ENCODE data around the gene ABCB9. TPM values are rescaled to one million over a fixed set of nuclear protein-coding genes. Genes with fewer than 3 reads are reported as not detected.

The ABCB9 gene
- total and polyA plus RNA-seq, 4 donors: 2.7 to 7.5 (median 4.8) TPM

- ATAC-seq (ENCODE audit: insufficient read depth, low FRiP score) (no peak), DNase-seq (no peak)
- Histone ChIP-seq H3K4me3 (no peak overlapping the region), H3K9me3 (ENCODE audit: control insufficient read depth in 4 of 4, insufficient read depth in 3 of 4, low read length in 3 of 4) (no peaks in the 10 kb centered on the region), H3K27ac (ENCODE audit: low read depth in 1 of 2, low read length in 1 of 2) (peak overlapping the region; percentile 73 to 90), H3K36me3 (ENCODE audit: control insufficient read depth in 4 of 4, insufficient read depth in 4 of 4, low read length in 4 of 4) (no peaks in the 10 kb centered on the region), H3K4me1 (ENCODE audit: control insufficient read depth in 5 of 5, insufficient read depth in 5 of 5, low read length in 5 of 5) (peaks cover 24 to 36% (median 35%) of the 10 kb centered on the region in 5 donors), H3K27me3 (ENCODE audit: control insufficient read depth in 3 of 3, insufficient read depth in 3 of 3, low read length in 2 of 3) (no peaks in the 10 kb centered on the region), H3K9ac (ENCODE audit: insufficient read depth in 1 of 2, low read length in 2 of 2) (no peak overlapping the region)
- 54 to 65% methylated on average over 5 of the region's 5 CpGs for WGBS, 2 donors
- TF ChIP-seq CTCF (IDR thresholded peaks at IDR 0.05; ENCODE audit: control extremely low read depth, extremely low read depth): no peak
Measured at GRCh38 chr12:122887819-122888212, 78.4 kb downstream of the ABCB9 start.

GRCh38 chr12:122886851-122887818, 79.1 kb downstream of the ABCB9 start:
- no peak for TF ChIP-seq CTCF (IDR thresholded peaks at IDR 0.05; ENCODE audit: control extremely low read depth, extremely low read depth)
- Histone ChIP-seq H3K4me3 (no peak overlapping the region), H3K9me3 (ENCODE audit: control insufficient read depth in 4 of 4, insufficient read depth in 3 of 4, low read length in 3 of 4) (no peaks in the 10 kb centered on the region), H3K4me1 (ENCODE audit: control insufficient read depth in 5 of 5, insufficient read depth in 5 of 5, low read length in 5 of 5) (peaks cover 21 to 36% (median 31%) of the 10 kb centered on the region in 5 donors), H3K36me3 (ENCODE audit: control insufficient read depth in 4 of 4, insufficient read depth in 4 of 4, low read length in 4 of 4) (no peaks in the 10 kb centered on the region), H3K9ac (ENCODE audit: insufficient read depth in 1 of 2, low read length in 2 of 2) (no peak overlapping the region), H3K27ac (ENCODE audit: low read depth in 1 of 2, low read length in 1 of 2) (peak overlapping the region; percentile 59 to 90), H3K27me3 (ENCODE audit: control insufficient read depth in 3 of 3, insufficient read depth in 3 of 3, low read length in 2 of 3) (no peaks in the 10 kb centered on the region)
- WGBS, 2 donors: 61 to 69% methylated on average over 10 of the region's 10 CpGs
- DNase-seq (no peak), ATAC-seq (ENCODE audit: insufficient read depth, low FRiP score) (peak; percentile 2)

- 88 to 91% methylated on average over 8 of the region's 8 CpGs for WGBS, 2 donors
- no peak overlapping the region for H3K9ac ChIP-seq (ENCODE audit: insufficient read depth in 1 of 2, low read length in 2 of 2)
- no peak overlapping the region for H3K4me3 ChIP-seq
- no peaks in the 10 kb centered on the region for H3K9me3 ChIP-seq (ENCODE audit: control insufficient read depth in 4 of 4, insufficient read depth in 3 of 4, low read length in 3 of 4)
- H3K27ac ChIP-seq (ENCODE audit: low read depth in 1 of 2, low read length in 1 of 2): peak overlapping the region in 1 of 2 donors; percentile 9
- no peaks in the 10 kb centered on the region for H3K36me3 ChIP-seq (ENCODE audit: control insufficient read depth in 4 of 4, insufficient read depth in 4 of 4, low read length in 4 of 4)
- DNase-seq (no peak), ATAC-seq (ENCODE audit: insufficient read depth, low FRiP score) (no peak)
- H3K27me3 ChIP-seq (ENCODE audit: control insufficient read depth in 3 of 3, insufficient read depth in 3 of 3, low read length in 2 of 3): no peaks in the 10 kb centered on the region
- peaks cover 14 to 36% (median 25%) of the 10 kb centered on the region in 5 donors for H3K4me1 ChIP-seq (ENCODE audit: control insufficient read depth in 5 of 5, insufficient read depth in 5 of 5, low read length in 5 of 5)
- TF ChIP-seq CTCF (IDR thresholded peaks at IDR 0.05; ENCODE audit: control extremely low read depth, extremely low read depth): no peak
Measured at GRCh38 chr12:122886161-122886560, 80.1 kb downstream of the ABCB9 start.

Data from lung (tissue), 12 donors.